Measurements from ENCODE around the gene KAZN.
"Not testable (repeated sequence)": the region's sequence is repeated elsewhere in the genome, so short reads cannot be mapped to it uniquely, and the experiment has no call there.

Gene KAZN

GRCh38 chr1:15031251-15031933 lies 432.9 kb downstream of the KAZN start:
- DNase-seq (ENCODE audit: low read depth in 3 of 3), result no peak

- DNase-seq (ENCODE audit: low read depth in 3 of 3), result no peak
Observed at GRCh38 chr1:15033264-15033663, 434.8 kb downstream of the KAZN start.

GRCh38 chr1:15034656-15035055 lies 436.2 kb downstream of the KAZN start:
- DNase-seq (ENCODE audit: low read depth in 3 of 3), result no peak

GRCh38 chr1:15035236-15035635 lies 436.8 kb downstream of the KAZN start:
- no peak for DNase-seq (ENCODE audit: low read depth in 3 of 3)

- DNase-seq (ENCODE audit: low read depth in 3 of 3), result no peak
Observed at GRCh38 chr1:15036101-15036500, 437.6 kb downstream of the KAZN start.

- DNase-seq (ENCODE audit: low read depth in 3 of 3), result peak in 1 of 3 experiments; percentile 3
Observed at GRCh38 chr1:15038232-15039016, 439.9 kb downstream of the KAZN start.

GRCh38 chr1:15039017-15039648 lies 440.6 kb downstream of the KAZN start:
- no peak for DNase-seq (ENCODE audit: low read depth in 3 of 3)

- DNase-seq (ENCODE audit: low read depth in 3 of 3), result no peak
Observed at GRCh38 chr1:15039901-15040300, 441.4 kb downstream of the KAZN start.

GRCh38 chr1:15040685-15041084 lies 442.2 kb downstream of the KAZN start:
- not testable (repeated sequence) for DNase-seq (ENCODE audit: low read depth in 3 of 3)

GRCh38 chr1:15042866-15043265 lies 444.4 kb downstream of the KAZN start:
- DNase-seq (ENCODE audit: low read depth in 3 of 3), result no peak

GRCh38 chr1:15043934-15044333 lies 445.4 kb downstream of the KAZN start:
- DNase-seq (ENCODE audit: low read depth in 3 of 3), result no peak

GRCh38 chr1:15045123-15045522 lies 446.6 kb downstream of the KAZN start:
- DNase-seq (ENCODE audit: low read depth in 3 of 3), result no peak

GRCh38 chr1:15046487-15047165 lies 448.1 kb downstream of the KAZN start:
- peak; percentile 22 to 48 (median 24) for DNase-seq (ENCODE audit: low read depth in 3 of 3)

- no peak for DNase-seq (ENCODE audit: low read depth in 3 of 3)
Observed at GRCh38 chr1:15047237-15047636, 448.8 kb downstream of the KAZN start.

GRCh38 chr1:15048437-15048980 lies 450.0 kb downstream of the KAZN start:
- DNase-seq (ENCODE audit: low read depth in 3 of 3), result no peak

GRCh38 chr1:15049067-15049466 lies 450.6 kb downstream of the KAZN start:
- DNase-seq (ENCODE audit: low read depth in 3 of 3), result no peak

GRCh38 chr1:15051882-15052528 lies 453.5 kb downstream of the KAZN start:
- DNase-seq (ENCODE audit: low read depth in 3 of 3), result no peak

GRCh38 chr1:15053153-15053552 lies 454.7 kb downstream of the KAZN start:
- DNase-seq (ENCODE audit: low read depth in 3 of 3), result no peak

GRCh38 chr1:15055736-15056415 lies 457.4 kb downstream of the KAZN start:
- no peak for DNase-seq (ENCODE audit: low read depth in 3 of 3)

GRCh38 chr1:15056515-15057285 lies 458.2 kb downstream of the KAZN start:
- no peak for DNase-seq (ENCODE audit: low read depth in 3 of 3)

All from stimulated activated CD4-positive, alpha-beta T cell treated with anti-CD3 and anti-CD28 coated beads, TNF-alpha, amount 100 ng/mL, for 24 hours (primary cell).